Measurements from ENCODE around the gene NUP107. TPM values are rescaled to one million over a fixed set of nuclear protein-coding genes. Genes with fewer than 3 reads are reported as not detected.

The NUP107 gene
- total and polyA plus RNA-seq, 12 donors, result 9.9 to 25.7 (median 21.8) TPM

GRCh38 chr12:68771223-68771925 lies 84.6 kb downstream of the NUP107 start:
- Histone ChIP-seq H3K27ac (no peak overlapping the region), H3K4me1 (peaks cover 0 to 9% (median 0%) of the 10 kb centered on the region in 9 donors), H3K36me3 (peaks cover 0 to 16% (median 4%) of the 10 kb centered on the region in 9 donors), H3K4me3 (no peak overlapping the region), H3K9me3 (no peaks in the 10 kb centered on the region), H3K27me3 (no peaks in the 10 kb centered on the region)
- DNase-seq (no peak), ATAC-seq (no peak)
- intact Hi-C loops (cut with DNase I), result no loop called here
- TF ChIP-seq CTCF (IDR thresholded peaks at IDR 0.05), result no peak
- WGBS, 2 donors, result 93 to 95% methylated on average over 5 of the region's 5 CpGs

GRCh38 chr12:68772714-68773113 lies 85.9 kb downstream of the NUP107 start:
- Histone ChIP-seq H3K4me3 (no peak overlapping the region), H3K9me3 (no peaks in the 10 kb centered on the region), H3K36me3 (peaks cover 0 to 4% (median 0%) of the 10 kb centered on the region in 9 donors), H3K27me3 (no peaks in the 10 kb centered on the region), H3K4me1 (peaks cover 0 to 9% (median 0%) of the 10 kb centered on the region in 9 donors), H3K27ac (no peak overlapping the region)
- no peak for DNase-seq
- WGBS, 2 donors, result 65 to 74% methylated on average over 8 of the region's 8 CpGs
- no peak for ATAC-seq
- intact Hi-C loops (cut with DNase I), result no loop called here
- no peak for TF ChIP-seq CTCF (IDR thresholded peaks at IDR 0.05)

- Histone ChIP-seq H3K4me3 (no peak overlapping the region), H3K36me3 (no peaks in the 10 kb centered on the region), H3K9me3 (no peaks in the 10 kb centered on the region), H3K27ac (no peak overlapping the region), H3K4me1 (peaks cover 0 to 9% (median 0%) of the 10 kb centered on the region in 9 donors), H3K27me3 (no peaks in the 10 kb centered on the region)
- DNase-seq (no peak), ATAC-seq (no peak)
- 91 to 92% methylated on average over 5 of the region's 5 CpGs for WGBS, 2 donors
- intact Hi-C loops (cut with DNase I), result no loop called here
- TF ChIP-seq CTCF (IDR thresholded peaks at IDR 0.05), result no peak
Observed at GRCh38 chr12:68773582-68773981, 86.8 kb downstream of the NUP107 start.

- H3K36me3 ChIP-seq, result no peaks in the 10 kb centered on the region
- WGBS, 2 donors, result 95 to 96% methylated on average over 7 of the region's 7 CpGs
- intact Hi-C loops (cut with DNase I), result no loop called here
- TF ChIP-seq CTCF (IDR thresholded peaks at IDR 0.05), result no peak
- no peak overlapping the region for H3K27ac ChIP-seq
- DNase-seq (no peak), ATAC-seq (no peak)
- peaks cover 0 to 9% (median 0%) of the 10 kb centered on the region in 9 donors for H3K4me1 ChIP-seq
- no peak overlapping the region for H3K4me3 ChIP-seq
- no peaks in the 10 kb centered on the region for H3K9me3 ChIP-seq
- no peaks in the 10 kb centered on the region for H3K27me3 ChIP-seq
Observed at GRCh38 chr12:68775121-68775630, 88.4 kb downstream of the NUP107 start.
